IMR-90 (cell line): ENCODE data around the gene EXOC6B.

ENCODE experiments used
- MXI1 ChIP-seq: IDR thresholded peaks from 2 replicates; pipeline ENCODE4 v1.6.1; 2012; ENCODE audit warnings: low read depth, mild to moderate bottlenecking, low read length, moderate library complexity, borderline replicate concordance
- POLR2A ChIP-seq: IDR thresholded peaks from 2 replicates; pipeline ENCODE4 v1.6.1; 2012; ENCODE audit warnings: mild to moderate bottlenecking, low read depth, low read length
- RAD21 ChIP-seq: IDR thresholded peaks from 2 replicates; pipeline ENCODE4 v1.6.1; 2012; ENCODE audit warnings: low read length, improper control_type of control experiment
- USF2 ChIP-seq: fragments of 150-350 bp; IDR thresholded peaks from 2 replicates; pipeline ENCODE4 v1.6.1; 2017; ENCODE audit warnings: mild to moderate bottlenecking, antibody characterized with exemption, low read length, low read depth
- TF ChIP-seq, protein P1 (sequence below): conservative IDR thresholded peaks from 2 replicates; pipeline ENCODE4 v1.5.1; 2012; ENCODE audit warnings: mild to moderate bottlenecking, low read depth, low read length, improper control_type of control experiment

DNA sequence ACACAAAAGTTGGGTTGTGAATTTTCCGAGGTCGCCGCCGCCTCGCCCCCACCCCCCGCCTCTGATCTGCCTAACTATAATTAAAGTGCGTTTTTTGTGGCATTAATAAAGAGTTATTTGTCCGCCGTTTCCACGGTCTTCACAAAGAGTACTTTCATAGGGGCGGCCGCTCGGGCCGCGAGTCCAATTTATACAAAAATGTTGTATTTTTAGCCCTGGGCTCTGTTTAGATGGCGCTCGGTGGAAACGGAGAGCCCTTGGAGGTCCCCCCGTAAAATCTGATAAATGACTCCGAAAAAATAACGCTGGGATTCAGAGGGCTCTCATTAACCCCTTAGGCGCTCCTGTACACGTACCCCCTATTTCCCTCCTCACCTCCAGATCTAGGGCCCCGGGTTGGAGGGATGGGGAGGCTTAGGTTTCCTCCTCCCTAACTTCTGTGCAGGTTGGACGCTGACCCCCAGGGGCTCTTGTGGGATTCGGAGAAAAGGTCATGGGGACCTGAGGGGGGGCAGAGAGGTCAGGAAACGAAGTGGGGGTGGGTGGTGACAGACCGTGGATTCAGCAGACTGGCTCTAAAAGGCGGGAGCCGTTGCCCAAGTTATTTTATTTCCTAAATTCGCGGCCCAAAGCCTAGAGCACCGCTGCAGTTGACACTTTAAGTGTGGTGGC lies 680.0 kb downstream of the EXOC6B start:
- TF ChIP-seq, protein P1, sequence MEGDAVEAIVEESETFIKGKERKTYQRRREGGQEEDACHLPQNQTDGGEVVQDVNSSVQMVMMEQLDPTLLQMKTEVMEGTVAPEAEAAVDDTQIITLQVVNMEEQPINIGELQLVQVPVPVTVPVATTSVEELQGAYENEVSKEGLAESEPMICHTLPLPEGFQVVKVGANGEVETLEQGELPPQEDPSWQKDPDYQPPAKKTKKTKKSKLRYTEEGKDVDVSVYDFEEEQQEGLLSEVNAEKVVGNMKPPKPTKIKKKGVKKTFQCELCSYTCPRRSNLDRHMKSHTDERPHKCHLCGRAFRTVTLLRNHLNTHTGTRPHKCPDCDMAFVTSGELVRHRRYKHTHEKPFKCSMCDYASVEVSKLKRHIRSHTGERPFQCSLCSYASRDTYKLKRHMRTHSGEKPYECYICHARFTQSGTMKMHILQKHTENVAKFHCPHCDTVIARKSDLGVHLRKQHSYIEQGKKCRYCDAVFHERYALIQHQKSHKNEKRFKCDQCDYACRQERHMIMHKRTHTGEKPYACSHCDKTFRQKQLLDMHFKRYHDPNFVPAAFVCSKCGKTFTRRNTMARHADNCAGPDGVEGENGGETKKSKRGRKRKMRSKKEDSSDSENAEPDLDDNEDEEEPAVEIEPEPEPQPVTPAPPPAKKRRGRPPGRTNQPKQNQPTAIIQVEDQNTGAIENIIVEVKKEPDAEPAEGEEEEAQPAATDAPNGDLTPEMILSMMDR: no peak
- TF ChIP-seq RAD21: no peak
- TF ChIP-seq POLR2A: no peak
- TF ChIP-seq USF2: no peak
- no peak for TF ChIP-seq MXI1
